OCI-LY3 (cell line): ENCODE measurements around the gene ADAMTS16.

ENCODE experiments used
- H2AFZ ChIP-seq: fragments of 200-600, 300-600 bp; shearing (Covaris generic); 2 replicates; pipeline ENCODE4 v1.6.0; 2014; ENCODE audit warnings: antibody characterized with exemption, low read depth, low read length
- H3K27ac ChIP-seq: fragments of 200-600, 300-600 bp; sonication (generic); 2 replicates; pipeline ENCODE4 v1.5.1; 2014; ENCODE audit warnings: mild to moderate bottlenecking, low read length, moderate library complexity, mixed read lengths
- H3K27me3 ChIP-seq: fragments of 200-600, 300-600 bp; sonication (generic); 2 replicates; pipeline ENCODE4 v1.6.1; 2014; ENCODE audit warnings: low read depth, low read length, mixed read lengths
- H3K36me3 ChIP-seq: fragments of 200-600, 300-600 bp; sonication (generic); replicated peaks from 2 replicates; pipeline ENCODE3; 2014; ENCODE audit warnings: low read depth, low read length, mixed read lengths
- H3K4me1 ChIP-seq: fragments of 300-600, 200-600 bp; sonication (generic); 2 replicates; pipeline ENCODE4 v1.6.1; 2014; ENCODE audit warnings: low read length, mixed read lengths
- H3K4me2 ChIP-seq: fragments of 200-600, 300-600 bp; sonication (generic); 2 replicates; pipeline ENCODE4 v1.6.1; 2014; ENCODE audit warnings: low read length, mixed read lengths
- H3K4me3 ChIP-seq: fragments of 300-600, 200-600 bp; sonication (generic); 2 replicates; pipeline ENCODE4 v1.5.1; 2014; ENCODE audit warnings: antibody characterized with exemption, mild to moderate bottlenecking, low read length, moderate library complexity
- H3K79me2 ChIP-seq: fragments of 300-600, 200-600 bp; shearing (Covaris generic); 2 replicates; pipeline ENCODE4 v1.6.1; 2014; ENCODE audit warnings: mild to moderate bottlenecking, low read length, mixed read lengths
- H3K9ac ChIP-seq: fragments of 300-600, 200-600 bp; shearing (Covaris generic); 2 replicates; pipeline ENCODE4 v1.6.0; 2014; ENCODE audit warnings: mild to moderate bottlenecking, low read length, moderate library complexity
- H3K9me3 ChIP-seq: fragments of 200-600, 300-600 bp; shearing (Covaris generic); 2 replicates; pipeline ENCODE4 v1.6.1; 2014; ENCODE audit warnings: low read length, mixed read lengths; ENCODE audit not compliant: insufficient read depth
- H4K20me1 ChIP-seq: fragments of 200-600, 300-600 bp; sonication (generic); 2 replicates; pipeline ENCODE4 v1.6.1; 2016; ENCODE audit warnings: low read length, mixed read lengths; ENCODE audit not compliant: insufficient read depth
- EZH2phosphoT487 ChIP-seq: fragments of 200-600 bp; shearing (Covaris generic); IDR thresholded peaks from 2 replicates; pipeline ENCODE4 v1.6.1; 2018; ENCODE audit warnings: antibody characterized with exemption, mixed run types, low read depth
- TF ChIP-seq, protein P1 (sequence below): fragments of 200-600, 300-600 bp; sonication (generic); IDR thresholded peaks from 2 replicates; pipeline ENCODE4 v1.5.1; 2014; ENCODE audit warnings: antibody characterized with exemption, low read length, low read depth

ADAMTS16 gene

DNA sequence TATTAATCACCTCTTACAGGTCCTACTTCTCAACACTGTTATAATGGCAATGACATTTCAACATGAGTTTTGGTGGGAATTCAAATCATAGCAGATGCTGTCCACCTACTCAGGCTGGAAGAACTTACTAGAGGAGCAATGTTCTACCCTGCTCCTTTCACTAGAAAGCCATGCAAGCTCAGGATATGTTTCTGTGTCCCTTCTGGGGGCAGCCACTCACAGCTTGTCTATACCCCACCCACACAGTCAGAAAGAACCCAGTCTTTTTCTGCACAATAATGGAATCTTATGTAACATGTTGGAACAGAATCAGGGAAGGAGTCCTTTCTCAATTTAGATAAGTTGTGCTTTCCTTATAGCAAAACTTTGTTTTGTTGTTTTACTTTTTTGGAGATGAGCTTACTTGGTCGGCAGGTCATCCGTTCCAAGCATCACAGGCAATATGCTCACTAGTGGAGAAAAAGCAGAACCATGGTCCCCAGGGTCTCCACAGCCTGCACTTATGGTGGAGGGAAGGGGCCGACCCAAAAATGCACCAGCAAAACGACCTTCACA lies 229.0 kb downstream of the ADAMTS16 start:
- Histone ChIP-seq H3K9ac (no peak overlapping the region), H2AFZ (no peak overlapping the region), H3K9me3 (no peaks in the 10 kb centered on the region), H3K27ac (no peak overlapping the region), H3K79me2 (no peaks in the 10 kb centered on the region), H3K4me3 (no peak overlapping the region), H3K27me3 (no peaks in the 10 kb centered on the region), H3K4me2 (no peak overlapping the region), H4K20me1 (no peaks in the 10 kb centered on the region), H3K4me1 (no peaks in the 10 kb centered on the region), H3K36me3 (no peaks in the 10 kb centered on the region)
- TF ChIP-seq, protein P1, sequence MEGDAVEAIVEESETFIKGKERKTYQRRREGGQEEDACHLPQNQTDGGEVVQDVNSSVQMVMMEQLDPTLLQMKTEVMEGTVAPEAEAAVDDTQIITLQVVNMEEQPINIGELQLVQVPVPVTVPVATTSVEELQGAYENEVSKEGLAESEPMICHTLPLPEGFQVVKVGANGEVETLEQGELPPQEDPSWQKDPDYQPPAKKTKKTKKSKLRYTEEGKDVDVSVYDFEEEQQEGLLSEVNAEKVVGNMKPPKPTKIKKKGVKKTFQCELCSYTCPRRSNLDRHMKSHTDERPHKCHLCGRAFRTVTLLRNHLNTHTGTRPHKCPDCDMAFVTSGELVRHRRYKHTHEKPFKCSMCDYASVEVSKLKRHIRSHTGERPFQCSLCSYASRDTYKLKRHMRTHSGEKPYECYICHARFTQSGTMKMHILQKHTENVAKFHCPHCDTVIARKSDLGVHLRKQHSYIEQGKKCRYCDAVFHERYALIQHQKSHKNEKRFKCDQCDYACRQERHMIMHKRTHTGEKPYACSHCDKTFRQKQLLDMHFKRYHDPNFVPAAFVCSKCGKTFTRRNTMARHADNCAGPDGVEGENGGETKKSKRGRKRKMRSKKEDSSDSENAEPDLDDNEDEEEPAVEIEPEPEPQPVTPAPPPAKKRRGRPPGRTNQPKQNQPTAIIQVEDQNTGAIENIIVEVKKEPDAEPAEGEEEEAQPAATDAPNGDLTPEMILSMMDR: no peak
- TF ChIP-seq EZH2phosphoT487: no peak
